ENCODE measurements around the gene TP53I11. TPM values are rescaled to one million over a fixed set of nuclear protein-coding genes. Genes with fewer than 3 reads are reported as not detected.

The TP53I11 gene
- total and polyA plus RNA-seq, 9 of the 15 experiments (the other 6 are each of a cell fraction or from before 2014, with no cell fraction given) = 0.14 to 2.5 (median 1.2) TPM; not detected in 2

DNA sequence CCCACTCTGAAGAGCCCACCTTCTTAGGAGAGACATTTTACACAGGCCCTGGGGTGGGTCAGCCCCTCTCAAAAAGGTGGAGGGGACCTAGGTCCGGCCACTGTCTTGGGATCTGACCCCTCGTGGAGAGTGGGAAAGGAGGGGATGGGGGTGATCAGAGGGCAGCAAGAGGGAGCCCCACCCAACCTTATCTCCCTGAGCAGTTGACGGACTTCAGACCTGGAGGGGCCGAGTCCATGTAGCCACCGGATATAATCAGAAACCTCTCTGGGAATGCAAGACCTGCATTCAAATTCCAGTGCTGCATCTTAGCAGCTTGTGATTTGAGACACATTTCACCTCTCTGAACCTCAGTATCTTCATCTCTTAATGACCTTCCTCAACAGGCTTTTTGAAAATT is 44.0 kb downstream of the TP53I11 start (continued):
- TF ChIP-seq, protein P1, sequence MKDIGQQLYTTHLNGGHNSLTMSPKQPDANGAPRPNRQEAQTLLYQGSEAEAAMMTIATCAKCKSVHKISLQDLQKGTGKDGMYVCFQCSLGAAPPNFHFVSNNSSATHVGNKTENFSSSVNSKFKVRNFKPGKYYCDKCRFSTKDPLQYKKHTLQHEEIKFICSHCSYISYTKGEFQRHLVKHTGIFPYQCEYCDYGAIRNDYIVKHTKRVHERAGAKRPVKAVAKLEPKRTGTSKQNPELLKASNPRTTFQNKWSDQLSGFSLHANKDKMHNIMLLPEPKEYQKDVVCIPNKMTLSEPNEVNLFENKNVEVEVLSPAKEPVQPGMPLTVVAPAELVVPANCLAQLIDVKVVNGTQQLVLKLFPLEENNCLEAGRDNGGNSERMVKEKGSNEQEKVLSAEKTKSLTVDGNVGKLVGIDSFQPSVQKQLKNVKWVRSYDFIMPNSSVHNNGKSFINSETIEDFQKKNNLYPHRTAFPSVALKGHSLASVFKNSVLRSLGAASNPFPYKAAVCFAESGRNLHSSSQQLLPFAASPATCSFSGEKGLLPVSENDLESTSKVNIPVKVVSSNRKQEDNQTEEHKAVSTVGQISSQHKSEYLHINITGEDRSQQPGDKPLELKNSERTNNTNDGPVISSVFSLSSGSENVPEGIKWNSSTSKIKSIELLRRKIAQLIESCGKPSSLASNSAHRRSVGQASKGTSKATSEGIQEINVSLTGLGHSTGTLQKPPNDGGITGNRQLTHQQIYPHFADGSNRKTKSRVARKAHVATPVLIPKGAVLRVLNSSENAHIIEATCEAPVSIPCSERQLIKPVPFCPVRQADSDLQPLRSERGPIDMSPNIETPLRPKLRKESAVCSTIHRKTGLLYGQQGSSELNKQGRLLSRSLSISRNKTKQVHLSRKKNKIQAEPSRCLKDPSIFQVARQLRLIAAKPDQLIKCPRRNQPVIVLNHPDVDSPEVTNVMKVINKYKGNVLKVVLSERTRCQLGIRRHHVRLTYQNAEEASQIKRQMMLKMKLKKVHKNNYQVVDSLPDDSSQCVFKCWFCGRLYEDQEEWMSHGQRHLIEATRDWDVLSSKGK (CRISPR knock-in tag; IDR thresholded peaks at IDR 0.05) = no peak
- TF ChIP-seq, protein P2, sequence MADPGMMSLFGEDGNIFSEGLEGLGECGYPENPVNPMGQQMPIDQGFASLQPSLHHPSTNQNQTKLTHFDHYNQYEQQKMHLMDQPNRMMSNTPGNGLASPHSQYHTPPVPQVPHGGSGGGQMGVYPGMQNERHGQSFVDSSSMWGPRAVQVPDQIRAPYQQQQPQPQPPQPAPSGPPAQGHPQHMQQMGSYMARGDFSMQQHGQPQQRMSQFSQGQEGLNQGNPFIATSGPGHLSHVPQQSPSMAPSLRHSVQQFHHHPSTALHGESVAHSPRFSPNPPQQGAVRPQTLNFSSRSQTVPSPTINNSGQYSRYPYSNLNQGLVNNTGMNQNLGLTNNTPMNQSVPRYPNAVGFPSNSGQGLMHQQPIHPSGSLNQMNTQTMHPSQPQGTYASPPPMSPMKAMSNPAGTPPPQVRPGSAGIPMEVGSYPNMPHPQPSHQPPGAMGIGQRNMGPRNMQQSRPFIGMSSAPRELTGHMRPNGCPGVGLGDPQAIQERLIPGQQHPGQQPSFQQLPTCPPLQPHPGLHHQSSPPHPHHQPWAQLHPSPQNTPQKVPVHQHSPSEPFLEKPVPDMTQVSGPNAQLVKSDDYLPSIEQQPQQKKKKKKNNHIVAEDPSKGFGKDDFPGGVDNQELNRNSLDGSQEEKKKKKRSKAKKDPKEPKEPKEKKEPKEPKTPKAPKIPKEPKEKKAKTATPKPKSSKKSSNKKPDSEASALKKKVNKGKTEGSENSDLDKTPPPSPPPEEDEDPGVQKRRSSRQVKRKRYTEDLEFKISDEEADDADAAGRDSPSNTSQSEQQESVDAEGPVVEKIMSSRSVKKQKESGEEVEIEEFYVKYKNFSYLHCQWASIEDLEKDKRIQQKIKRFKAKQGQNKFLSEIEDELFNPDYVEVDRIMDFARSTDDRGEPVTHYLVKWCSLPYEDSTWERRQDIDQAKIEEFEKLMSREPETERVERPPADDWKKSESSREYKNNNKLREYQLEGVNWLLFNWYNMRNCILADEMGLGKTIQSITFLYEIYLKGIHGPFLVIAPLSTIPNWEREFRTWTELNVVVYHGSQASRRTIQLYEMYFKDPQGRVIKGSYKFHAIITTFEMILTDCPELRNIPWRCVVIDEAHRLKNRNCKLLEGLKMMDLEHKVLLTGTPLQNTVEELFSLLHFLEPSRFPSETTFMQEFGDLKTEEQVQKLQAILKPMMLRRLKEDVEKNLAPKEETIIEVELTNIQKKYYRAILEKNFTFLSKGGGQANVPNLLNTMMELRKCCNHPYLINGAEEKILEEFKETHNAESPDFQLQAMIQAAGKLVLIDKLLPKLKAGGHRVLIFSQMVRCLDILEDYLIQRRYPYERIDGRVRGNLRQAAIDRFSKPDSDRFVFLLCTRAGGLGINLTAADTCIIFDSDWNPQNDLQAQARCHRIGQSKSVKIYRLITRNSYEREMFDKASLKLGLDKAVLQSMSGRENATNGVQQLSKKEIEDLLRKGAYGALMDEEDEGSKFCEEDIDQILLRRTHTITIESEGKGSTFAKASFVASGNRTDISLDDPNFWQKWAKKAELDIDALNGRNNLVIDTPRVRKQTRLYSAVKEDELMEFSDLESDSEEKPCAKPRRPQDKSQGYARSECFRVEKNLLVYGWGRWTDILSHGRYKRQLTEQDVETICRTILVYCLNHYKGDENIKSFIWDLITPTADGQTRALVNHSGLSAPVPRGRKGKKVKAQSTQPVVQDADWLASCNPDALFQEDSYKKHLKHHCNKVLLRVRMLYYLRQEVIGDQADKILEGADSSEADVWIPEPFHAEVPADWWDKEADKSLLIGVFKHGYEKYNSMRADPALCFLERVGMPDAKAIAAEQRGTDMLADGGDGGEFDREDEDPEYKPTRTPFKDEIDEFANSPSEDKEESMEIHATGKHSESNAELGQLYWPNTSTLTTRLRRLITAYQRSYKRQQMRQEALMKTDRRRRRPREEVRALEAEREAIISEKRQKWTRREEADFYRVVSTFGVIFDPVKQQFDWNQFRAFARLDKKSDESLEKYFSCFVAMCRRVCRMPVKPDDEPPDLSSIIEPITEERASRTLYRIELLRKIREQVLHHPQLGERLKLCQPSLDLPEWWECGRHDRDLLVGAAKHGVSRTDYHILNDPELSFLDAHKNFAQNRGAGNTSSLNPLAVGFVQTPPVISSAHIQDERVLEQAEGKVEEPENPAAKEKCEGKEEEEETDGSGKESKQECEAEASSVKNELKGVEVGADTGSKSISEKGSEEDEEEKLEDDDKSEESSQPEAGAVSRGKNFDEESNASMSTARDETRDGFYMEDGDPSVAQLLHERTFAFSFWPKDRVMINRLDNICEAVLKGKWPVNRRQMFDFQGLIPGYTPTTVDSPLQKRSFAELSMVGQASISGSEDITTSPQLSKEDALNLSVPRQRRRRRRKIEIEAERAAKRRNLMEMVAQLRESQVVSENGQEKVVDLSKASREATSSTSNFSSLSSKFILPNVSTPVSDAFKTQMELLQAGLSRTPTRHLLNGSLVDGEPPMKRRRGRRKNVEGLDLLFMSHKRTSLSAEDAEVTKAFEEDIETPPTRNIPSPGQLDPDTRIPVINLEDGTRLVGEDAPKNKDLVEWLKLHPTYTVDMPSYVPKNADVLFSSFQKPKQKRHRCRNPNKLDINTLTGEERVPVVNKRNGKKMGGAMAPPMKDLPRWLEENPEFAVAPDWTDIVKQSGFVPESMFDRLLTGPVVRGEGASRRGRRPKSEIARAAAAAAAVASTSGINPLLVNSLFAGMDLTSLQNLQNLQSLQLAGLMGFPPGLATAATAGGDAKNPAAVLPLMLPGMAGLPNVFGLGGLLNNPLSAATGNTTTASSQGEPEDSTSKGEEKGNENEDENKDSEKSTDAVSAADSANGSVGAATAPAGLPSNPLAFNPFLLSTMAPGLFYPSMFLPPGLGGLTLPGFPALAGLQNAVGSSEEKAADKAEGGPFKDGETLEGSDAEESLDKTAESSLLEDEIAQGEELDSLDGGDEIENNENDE (IDR thresholded peaks at IDR 0.05; ENCODE audit: low read depth, low read length) = no peak
- TF ChIP-seq, protein P3, sequence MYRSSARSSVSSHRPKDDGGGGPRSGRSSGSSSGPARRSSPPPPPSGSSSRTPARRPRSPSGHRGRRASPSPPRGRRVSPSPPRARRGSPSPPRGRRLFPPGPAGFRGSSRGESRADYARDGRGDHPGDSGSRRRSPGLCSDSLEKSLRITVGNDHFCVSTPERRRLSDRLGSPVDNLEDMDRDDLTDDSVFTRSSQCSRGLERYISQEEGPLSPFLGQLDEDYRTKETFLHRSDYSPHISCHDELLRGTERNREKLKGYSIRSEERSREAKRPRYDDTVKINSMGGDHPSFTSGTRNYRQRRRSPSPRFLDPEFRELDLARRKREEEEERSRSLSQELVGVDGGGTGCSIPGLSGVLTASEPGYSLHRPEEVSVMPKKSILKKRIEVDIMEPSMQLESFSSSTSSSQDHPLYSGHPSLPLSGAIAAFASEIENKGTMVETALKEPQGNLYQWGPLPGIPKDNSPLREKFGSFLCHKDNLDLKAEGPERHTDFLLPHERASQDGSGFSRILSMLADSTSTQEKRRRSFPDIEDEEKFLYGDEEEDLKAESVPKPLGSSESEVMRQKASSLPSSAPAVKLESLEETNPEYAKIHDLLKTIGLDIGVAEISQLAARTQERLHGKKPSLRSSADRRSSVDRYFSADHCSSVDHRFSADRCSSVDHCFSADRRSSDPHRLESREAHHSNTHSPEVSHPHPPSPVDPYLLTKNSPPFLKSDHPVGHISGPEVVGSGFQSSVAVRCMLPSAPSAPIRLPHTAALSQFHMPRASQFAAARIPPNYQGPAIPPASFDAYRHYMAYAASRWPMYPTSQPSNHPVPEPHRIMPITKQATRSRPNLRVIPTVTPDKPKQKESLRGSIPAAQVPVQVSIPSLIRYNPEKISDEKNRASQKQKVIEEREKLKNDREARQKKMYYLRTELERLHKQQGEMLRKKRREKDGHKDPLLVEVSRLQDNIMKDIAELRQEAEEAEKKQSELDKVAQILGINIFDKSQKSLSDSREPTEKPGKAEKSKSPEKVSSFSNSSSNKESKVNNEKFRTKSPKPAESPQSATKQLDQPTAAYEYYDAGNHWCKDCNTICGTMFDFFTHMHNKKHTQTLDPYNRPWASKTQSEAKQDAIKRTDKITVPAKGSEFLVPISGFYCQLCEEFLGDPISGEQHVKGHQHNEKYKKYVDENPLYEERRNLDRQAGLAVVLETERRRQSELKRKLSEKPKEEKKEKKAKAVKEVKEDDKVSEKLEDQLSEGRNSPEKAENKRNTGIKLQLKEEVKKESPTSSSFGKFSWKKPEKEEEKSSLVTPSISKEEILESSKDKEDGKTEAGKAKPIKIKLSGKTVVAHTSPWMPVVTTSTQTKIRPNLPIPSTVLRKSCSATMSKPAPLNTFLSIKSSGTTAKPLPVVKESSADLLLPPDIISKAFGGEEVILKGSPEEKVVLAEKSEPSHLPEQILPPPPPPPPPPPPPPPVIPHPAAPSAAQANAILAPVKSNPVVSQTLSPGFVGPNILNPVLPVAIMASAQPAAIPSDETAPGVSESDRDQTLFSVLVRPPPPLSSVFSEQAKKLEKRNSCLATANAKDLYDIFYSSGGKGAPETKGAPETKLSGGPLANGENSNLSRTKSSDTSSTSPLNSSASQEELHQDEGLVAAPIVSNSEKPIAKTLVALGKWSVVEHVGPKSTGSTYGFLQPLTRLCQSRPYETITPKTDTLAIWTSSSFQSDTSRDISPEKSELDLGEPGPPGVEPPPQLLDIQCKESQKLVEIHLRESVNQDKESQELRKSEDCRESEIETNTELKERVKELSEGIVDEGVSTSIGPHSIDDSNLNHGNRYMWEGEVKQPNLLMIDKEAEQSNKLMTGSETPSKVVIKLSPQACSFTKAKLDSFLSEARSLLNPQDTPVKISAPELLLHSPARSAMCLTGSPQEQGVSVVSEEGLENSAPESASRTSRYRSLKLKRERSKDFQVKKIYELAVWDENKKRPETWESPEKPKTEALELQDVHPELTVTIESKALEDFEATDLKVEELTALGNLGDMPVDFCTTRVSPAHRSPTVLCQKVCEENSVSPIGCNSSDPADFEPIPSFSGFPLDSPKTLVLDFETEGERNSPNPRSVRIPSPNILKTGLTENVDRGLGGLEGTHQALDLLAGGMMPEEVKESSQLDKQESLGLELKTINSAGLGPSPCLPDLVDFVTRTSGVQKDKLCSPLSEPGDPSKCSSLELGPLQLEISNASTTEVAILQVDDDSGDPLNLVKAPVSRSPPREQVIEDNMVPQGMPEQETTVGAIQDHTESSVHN (IDR thresholded peaks at IDR 0.05; ENCODE audit: borderline replicate concordance in 1 of 2, low read depth in 1 of 2) = no peak

All from K562 (cell line).